HG03565 (cell line): ENCODE data around the gene OSGEP.
"Not testable (repeated sequence)": the region's sequence is repeated elsewhere in the genome, so short reads cannot be mapped to it uniquely, and the experiment has no call there.

ENCODE experiments used
- ATAC-seq: cut with Tn5 transposase; IDR thresholded peaks from one replicate; pipeline ENCODE4 v1.9.1; 2021; ENCODE audit warnings: mild to moderate bottlenecking, moderate library complexity; ENCODE audit not compliant: unreplicated experiment

The OSGEP gene

GRCh38 chr14:20470603-20470901 is 15.9 kb upstream of the OSGEP start:
- no peak for ATAC-seq

GRCh38 chr14:20469890-20470602 is 15.4 kb upstream of the OSGEP start:
- ATAC-seq = peak; percentile 24

- ATAC-seq = peak; percentile 90
Observed at GRCh38 chr14:20469242-20469889, 14.8 kb upstream of the OSGEP start, which contains the start of gene PNP. Gene PNP (plus strand): TSS chr14:20469406. CDS start chr14:20469525, 119 bp downstream.

GRCh38 chr14:20468764-20469241 is 14.2 kb upstream of the OSGEP start:
- no peak for ATAC-seq

- peak; percentile 95 for ATAC-seq
Observed at GRCh38 chr14:20461225-20462141, 6.9 kb upstream of the OSGEP start, which contains the start of gene PIP4P1. Gene PIP4P1 (minus strand): TSS chr14:20461434. CDS start chr14:20461325, 109 bp downstream.

- no peak for ATAC-seq
Observed at GRCh38 chr14:20460458-20461224, 6.0 kb upstream of the OSGEP start.

GRCh38 chr14:20458031-20458789 is 3.6 kb upstream of the OSGEP start:
- no peak for ATAC-seq

- ATAC-seq = no peak
Observed at GRCh38 chr14:20456971-20457370, 2.4 kb upstream of the OSGEP start.

GRCh38 chr14:20455355-20456300 is 1.0 kb upstream of the OSGEP start:
- peak; percentile 33 for ATAC-seq

- ATAC-seq = not testable (repeated sequence)
Observed at GRCh38 chr14:20452831-20453230, 1.8 kb downstream of the OSGEP start.

- ATAC-seq = no peak
Observed at GRCh38 chr14:20446889-20447288, 7.7 kb downstream of the OSGEP start.

GRCh38 chr14:20443650-20444049 is 11.0 kb downstream of the OSGEP start:
- ATAC-seq = not testable (repeated sequence)

GRCh38 chr14:20441461-20441860 is 13.2 kb downstream of the OSGEP start:
- no peak for ATAC-seq

GRCh38 chr14:20440882-20441281 is 13.7 kb downstream of the OSGEP start:
- ATAC-seq = no peak

- ATAC-seq = no peak
Observed at GRCh38 chr14:20440465-20440864, 14.1 kb downstream of the OSGEP start.

- no peak for ATAC-seq
Observed at GRCh38 chr14:20438664-20439063, 15.9 kb downstream of the OSGEP start.

- ATAC-seq = no peak
Observed at GRCh38 chr14:20436363-20436755, 18.3 kb downstream of the OSGEP start.

GRCh38 chr14:20435582-20436362 is 18.8 kb downstream of the OSGEP start, which contains the start of gene KLHL33:
Gene KLHL33 (minus strand): TSS chr14:20436166. CDS start chr14:20435811, 355 bp downstream.
- ATAC-seq = no peak
